ENCODE measurements around the gene TYSND1. TPM values are rescaled to one million over a fixed set of nuclear protein-coding genes. Genes with fewer than 3 reads are reported as not detected.

Gene TYSND1
- total and polyA plus RNA-seq, 2 experiments from 2014 or later: 19.0 to 28.8 TPM

GRCh38 chr10:70139151-70139996, 7.1 kb downstream of the TYSND1 start:
- TF ChIP-seq CTCF (IDR thresholded peaks at IDR 0.05; ENCODE audit: low read depth, low read length): no peak
- no peak for DNase-seq (ENCODE audit: low read depth in 1 of 2, low spot score in 1 of 2)
- Histone ChIP-seq H3K4me1 (ENCODE audit: low read depth) (no peaks in the 10 kb centered on the region), H3K27me3 (no peaks in the 10 kb centered on the region), H3K27ac (no peak overlapping the region), H3K9me3 (ENCODE audit: low read depth) (no peaks in the 10 kb centered on the region), H3K36me3 (no peaks in the 10 kb centered on the region), H3K4me3 (no peak overlapping the region)

- TF ChIP-seq CTCF (IDR thresholded peaks at IDR 0.05; ENCODE audit: low read depth, low read length): no peak
- H3K9me3 ChIP-seq (ENCODE audit: low read depth): no peaks in the 10 kb centered on the region
- peaks cover under 1% of the 10 kb centered on the region for H3K4me1 ChIP-seq (ENCODE audit: low read depth)
- H3K27me3 ChIP-seq: peaks cover 10% of the 10 kb centered on the region
- no peak for DNase-seq (ENCODE audit: low read depth in 1 of 2, low spot score in 1 of 2)
- no peaks in the 10 kb centered on the region for H3K36me3 ChIP-seq
- no peak overlapping the region for H3K27ac ChIP-seq
- H3K4me3 ChIP-seq: no peak overlapping the region
These were observed 8.3 kb downstream of the TYSND1 start for GRCh38 chr10:70137927-70138883.

- no peaks in the 10 kb centered on the region for H3K36me3 ChIP-seq
- peaks cover 4% of the 10 kb centered on the region for H3K4me1 ChIP-seq (ENCODE audit: low read depth)
- no peaks in the 10 kb centered on the region for H3K9me3 ChIP-seq (ENCODE audit: low read depth)
- no peak for TF ChIP-seq CTCF (IDR thresholded peaks at IDR 0.05; ENCODE audit: low read depth, low read length)
- no peak for DNase-seq (ENCODE audit: low read depth in 1 of 2, low spot score in 1 of 2)
- H3K27ac ChIP-seq: no peak overlapping the region
- no peak overlapping the region for H3K4me3 ChIP-seq
- peaks cover 19% of the 10 kb centered on the region for H3K27me3 ChIP-seq
These were observed 9.4 kb downstream of the TYSND1 start for GRCh38 chr10:70137135-70137534.

GRCh38 chr10:70135684-70136083, 10.8 kb downstream of the TYSND1 start:
- H3K4me1 ChIP-seq (ENCODE audit: low read depth): peaks cover 4% of the 10 kb centered on the region
- no peak overlapping the region for H3K4me3 ChIP-seq
- H3K27me3 ChIP-seq: peaks cover 33% of the 10 kb centered on the region
- H3K36me3 ChIP-seq: no peaks in the 10 kb centered on the region
- H3K27ac ChIP-seq: no peak overlapping the region
- no peak for TF ChIP-seq CTCF (IDR thresholded peaks at IDR 0.05; ENCODE audit: low read depth, low read length)
- no peaks in the 10 kb centered on the region for H3K9me3 ChIP-seq (ENCODE audit: low read depth)
- no peak for DNase-seq (ENCODE audit: low read depth in 1 of 2, low spot score in 1 of 2)

- DNase-seq (ENCODE audit: low read depth in 1 of 2, low spot score in 1 of 2): no peak
- Histone ChIP-seq H3K4me3 (no peak overlapping the region), H3K27ac (no peak overlapping the region), H3K9me3 (ENCODE audit: low read depth) (no peaks in the 10 kb centered on the region), H3K27me3 (peaks cover 39% of the 10 kb centered on the region), H3K36me3 (no peaks in the 10 kb centered on the region), H3K4me1 (ENCODE audit: low read depth) (peaks cover 4% of the 10 kb centered on the region)
- TF ChIP-seq CTCF (IDR thresholded peaks at IDR 0.05; ENCODE audit: low read depth, low read length): no peak
These were observed 11.5 kb downstream of the TYSND1 start for GRCh38 chr10:70135046-70135445.

Measured in cardiac muscle cell (in vitro differentiated cells and primary cell).